ENCODE data around the gene CYGB.

Gene CYGB

DNA sequence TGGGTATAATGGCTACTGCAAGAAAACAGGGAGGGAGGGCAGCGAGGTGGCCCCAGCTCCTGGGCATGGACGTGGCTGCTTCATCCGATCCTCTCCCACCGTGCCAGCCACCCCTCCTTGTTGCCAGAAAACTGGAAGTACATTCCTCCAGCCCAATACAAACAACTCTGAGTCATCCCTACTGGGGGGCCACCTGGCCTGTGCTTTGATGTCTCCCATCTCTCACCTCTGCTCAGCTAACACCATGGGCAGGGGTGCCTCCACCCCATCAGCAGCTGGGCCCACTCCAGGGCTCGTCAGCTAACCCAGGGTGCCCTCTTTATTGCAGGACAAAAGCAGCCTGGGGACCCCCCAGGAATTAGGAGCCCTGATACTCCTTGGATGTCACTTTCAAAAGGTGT lies 38.2 kb downstream of the CYGB start:
- H3K27ac ChIP-seq (ENCODE audit: low read length): no peak overlapping the region
- peaks cover 11% of the 10 kb centered on the region for H3K27me3 ChIP-seq (ENCODE audit: control insufficient read depth, insufficient read depth, low read length)
- H3K9me3 ChIP-seq (ENCODE audit: control insufficient read depth, low read depth, low read length): no peaks in the 10 kb centered on the region
- peaks cover 38% of the 10 kb centered on the region for H3K4me1 ChIP-seq (ENCODE audit: control insufficient read depth, low read depth, low read length)
- H3K36me3 ChIP-seq (ENCODE audit: control insufficient read depth, low read depth, low read length): no peaks in the 10 kb centered on the region
- H3K4me3 ChIP-seq (ENCODE audit: low read length): no peak overlapping the region
- H3K9ac ChIP-seq (ENCODE audit: low read length): no peak overlapping the region

DNA sequence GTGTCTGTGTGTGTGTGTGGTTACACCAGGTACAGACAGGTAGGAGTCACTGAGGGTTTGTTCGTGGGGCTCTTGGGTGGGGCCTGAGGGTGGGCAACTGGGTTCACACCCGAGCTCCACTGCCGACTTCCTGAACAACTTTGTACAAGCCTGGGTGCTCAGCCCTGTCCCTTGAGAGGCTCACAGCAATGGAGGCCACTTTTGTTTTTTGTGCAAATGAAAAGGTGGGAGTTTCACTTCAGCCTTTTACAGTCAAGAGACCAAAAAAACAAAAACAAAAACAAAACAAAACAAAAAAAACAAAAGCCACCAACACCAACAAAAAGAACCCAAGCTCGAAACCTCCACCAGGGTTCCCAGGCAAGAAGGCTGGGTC lies 38.6 kb downstream of the CYGB start:
- Histone ChIP-seq H3K36me3 (ENCODE audit: control insufficient read depth, low read depth, low read length) (no peaks in the 10 kb centered on the region), H3K4me1 (ENCODE audit: control insufficient read depth, low read depth, low read length) (peaks cover 38% of the 10 kb centered on the region), H3K27ac (ENCODE audit: low read length) (no peak overlapping the region), H3K9ac (ENCODE audit: low read length) (no peak overlapping the region), H3K9me3 (ENCODE audit: control insufficient read depth, low read depth, low read length) (no peaks in the 10 kb centered on the region), H3K27me3 (ENCODE audit: control insufficient read depth, insufficient read depth, low read length) (peaks cover 11% of the 10 kb centered on the region), H3K4me3 (ENCODE audit: low read length) (no peak overlapping the region)

DNA sequence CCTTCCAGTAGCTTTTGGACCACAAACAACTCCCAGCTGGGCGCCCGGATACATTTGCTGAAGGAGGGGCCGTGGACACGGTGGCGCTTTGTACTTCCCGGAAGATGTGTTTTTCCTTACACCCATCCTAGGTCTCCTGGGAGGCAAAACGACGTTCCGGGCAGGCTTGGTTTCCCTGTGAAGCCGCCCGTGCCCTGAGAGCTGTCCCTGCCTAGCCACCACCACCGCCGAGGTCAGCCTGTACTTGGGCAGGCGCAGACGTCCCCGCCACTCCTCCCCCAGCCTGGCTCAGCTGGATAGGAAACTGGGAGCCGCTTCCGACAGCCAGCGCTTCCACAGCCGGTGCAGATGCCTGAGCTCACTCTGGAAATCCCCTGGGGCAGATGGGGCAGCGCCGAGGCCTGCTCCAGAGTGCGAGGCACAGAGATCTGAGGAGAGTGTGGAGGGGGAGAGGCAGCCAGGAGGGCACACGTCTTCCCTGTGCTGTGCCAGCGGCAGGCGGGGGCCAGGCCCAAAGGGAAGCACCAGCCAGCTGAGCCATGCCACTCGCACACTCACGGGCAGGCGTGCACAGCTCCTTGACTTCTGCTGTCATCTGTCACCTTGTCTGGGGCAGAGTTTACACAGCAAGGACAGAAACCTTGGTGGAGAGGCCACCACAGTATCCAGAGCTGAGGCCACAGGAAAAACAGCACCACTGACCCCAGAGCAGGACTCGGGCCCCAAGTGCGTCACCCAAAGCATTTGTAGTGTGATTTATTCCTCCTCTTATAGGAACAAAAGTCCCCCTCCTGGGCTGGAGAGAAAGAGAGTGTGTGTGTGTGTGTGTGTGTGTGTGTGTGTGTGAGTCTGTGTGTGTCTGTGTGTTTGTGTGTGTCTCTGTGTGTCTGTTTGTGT lies 39.3 kb downstream of the CYGB start:
- H3K9me3 ChIP-seq (ENCODE audit: control insufficient read depth, low read depth, low read length): no peaks in the 10 kb centered on the region
- H3K4me3 ChIP-seq (ENCODE audit: low read length): no peak overlapping the region
- no peak overlapping the region for H3K9ac ChIP-seq (ENCODE audit: low read length)
- no peak overlapping the region for H3K27ac ChIP-seq (ENCODE audit: low read length)
- H3K36me3 ChIP-seq (ENCODE audit: control insufficient read depth, low read depth, low read length): no peaks in the 10 kb centered on the region
- H3K27me3 ChIP-seq (ENCODE audit: control insufficient read depth, insufficient read depth, low read length): peaks cover 11% of the 10 kb centered on the region
- peaks cover 40% of the 10 kb centered on the region for H3K4me1 ChIP-seq (ENCODE audit: control insufficient read depth, low read depth, low read length)

DNA sequence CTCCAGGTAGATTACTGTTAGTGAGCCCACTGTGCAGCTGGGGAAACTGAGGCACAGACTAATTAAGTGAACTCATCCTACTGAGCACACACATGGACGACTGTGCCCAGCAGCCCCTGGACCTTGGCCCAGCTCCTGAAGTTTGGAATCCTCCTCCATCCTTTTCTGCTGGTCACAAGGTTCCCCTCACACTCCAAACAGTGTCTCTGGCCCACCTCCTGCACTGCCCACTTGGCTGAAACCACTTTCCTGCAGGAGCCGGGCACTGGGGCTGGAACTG lies 39.9 kb downstream of the CYGB start:
- Histone ChIP-seq H3K9ac (ENCODE audit: low read length) (no peak overlapping the region), H3K9me3 (ENCODE audit: control insufficient read depth, low read depth, low read length) (no peaks in the 10 kb centered on the region), H3K36me3 (ENCODE audit: control insufficient read depth, low read depth, low read length) (no peaks in the 10 kb centered on the region), H3K4me1 (ENCODE audit: control insufficient read depth, low read depth, low read length) (peaks cover 46% of the 10 kb centered on the region), H3K4me3 (ENCODE audit: low read length) (no peak overlapping the region), H3K27me3 (ENCODE audit: control insufficient read depth, insufficient read depth, low read length) (peaks cover 11% of the 10 kb centered on the region), H3K27ac (ENCODE audit: low read length) (no peak overlapping the region)

DNA sequence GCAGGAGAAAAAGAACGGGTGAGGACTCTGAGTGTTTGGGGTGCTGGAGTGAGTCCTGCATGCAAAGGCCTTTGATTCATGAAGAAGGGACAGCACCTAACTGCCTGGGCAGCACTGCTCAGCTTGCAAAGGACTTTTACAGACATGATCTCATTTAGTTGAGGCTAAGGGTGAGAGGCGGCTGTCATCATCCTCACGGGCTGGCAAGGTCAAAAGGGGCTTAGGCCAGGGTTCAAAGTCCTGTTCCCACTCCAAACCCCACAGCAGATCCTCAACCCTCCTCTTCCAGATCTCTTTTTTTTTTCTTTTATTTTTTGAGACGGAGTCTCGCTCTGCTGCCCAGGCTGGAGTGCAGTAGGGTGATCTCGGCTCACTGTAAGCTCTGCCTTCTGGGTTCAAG lies 41.0 kb downstream of the CYGB start:
- peaks cover 44% of the 10 kb centered on the region for H3K4me1 ChIP-seq (ENCODE audit: control insufficient read depth, low read depth, low read length)
- H3K4me3 ChIP-seq (ENCODE audit: low read length): no peak overlapping the region

DNA sequence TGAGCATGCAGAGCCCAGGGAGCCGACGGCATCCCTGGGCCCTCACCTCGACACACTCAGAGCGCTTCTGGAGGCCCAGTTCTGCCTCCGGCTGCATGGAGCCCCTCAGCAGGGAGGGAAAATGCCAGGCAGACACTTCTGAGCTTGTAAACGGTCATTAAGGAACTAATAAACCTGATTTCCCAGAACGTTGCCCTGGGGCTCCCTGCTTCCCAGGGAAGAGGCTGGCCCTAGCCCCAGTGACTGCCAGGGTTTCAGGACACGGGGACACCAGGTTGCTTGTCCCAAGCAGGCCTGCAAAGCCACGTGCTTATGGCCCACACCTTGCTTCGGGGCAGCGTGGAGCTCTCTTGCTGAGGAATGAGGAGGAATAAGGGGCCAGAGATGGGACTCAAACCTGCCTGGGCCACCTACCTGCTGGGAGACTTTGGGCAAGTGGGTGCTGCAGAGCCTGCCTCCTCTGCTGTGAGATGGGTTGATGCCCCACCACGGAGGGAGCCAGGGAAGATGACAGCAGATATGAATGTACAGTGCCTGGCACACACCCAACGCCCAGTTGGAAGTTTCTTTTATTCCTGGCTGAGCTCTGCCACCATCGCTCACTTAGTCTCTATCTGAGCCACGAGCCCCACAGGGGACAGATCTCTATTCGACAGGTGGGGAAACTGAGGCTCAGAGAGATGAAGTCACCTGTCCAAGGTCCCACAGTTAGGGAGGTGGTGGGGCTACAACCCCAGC lies 41.7 kb downstream of the CYGB start:
- no peaks in the 10 kb centered on the region for H3K9me3 ChIP-seq (ENCODE audit: control insufficient read depth, low read depth, low read length)
- H3K36me3 ChIP-seq (ENCODE audit: control insufficient read depth, low read depth, low read length): no peaks in the 10 kb centered on the region
- peaks cover 11% of the 10 kb centered on the region for H3K27me3 ChIP-seq (ENCODE audit: control insufficient read depth, insufficient read depth, low read length)
- peaks cover 44% of the 10 kb centered on the region for H3K4me1 ChIP-seq (ENCODE audit: control insufficient read depth, low read depth, low read length)
- no peak overlapping the region for H3K9ac ChIP-seq (ENCODE audit: low read length)
- no peak overlapping the region for H3K27ac ChIP-seq (ENCODE audit: low read length)
- H3K4me3 ChIP-seq (ENCODE audit: low read length): no peak overlapping the region

More for the DNA sequence above, 41.0 kb downstream of the CYGB start:
- Histone ChIP-seq H3K27ac (ENCODE audit: low read length) (no peak overlapping the region), H3K9ac (ENCODE audit: low read length) (no peak overlapping the region), H3K9me3 (ENCODE audit: control insufficient read depth, low read depth, low read length) (no peaks in the 10 kb centered on the region), H3K36me3 (ENCODE audit: control insufficient read depth, low read depth, low read length) (no peaks in the 10 kb centered on the region), H3K27me3 (ENCODE audit: control insufficient read depth, insufficient read depth, low read length) (peaks cover 11% of the 10 kb centered on the region)

DNA sequence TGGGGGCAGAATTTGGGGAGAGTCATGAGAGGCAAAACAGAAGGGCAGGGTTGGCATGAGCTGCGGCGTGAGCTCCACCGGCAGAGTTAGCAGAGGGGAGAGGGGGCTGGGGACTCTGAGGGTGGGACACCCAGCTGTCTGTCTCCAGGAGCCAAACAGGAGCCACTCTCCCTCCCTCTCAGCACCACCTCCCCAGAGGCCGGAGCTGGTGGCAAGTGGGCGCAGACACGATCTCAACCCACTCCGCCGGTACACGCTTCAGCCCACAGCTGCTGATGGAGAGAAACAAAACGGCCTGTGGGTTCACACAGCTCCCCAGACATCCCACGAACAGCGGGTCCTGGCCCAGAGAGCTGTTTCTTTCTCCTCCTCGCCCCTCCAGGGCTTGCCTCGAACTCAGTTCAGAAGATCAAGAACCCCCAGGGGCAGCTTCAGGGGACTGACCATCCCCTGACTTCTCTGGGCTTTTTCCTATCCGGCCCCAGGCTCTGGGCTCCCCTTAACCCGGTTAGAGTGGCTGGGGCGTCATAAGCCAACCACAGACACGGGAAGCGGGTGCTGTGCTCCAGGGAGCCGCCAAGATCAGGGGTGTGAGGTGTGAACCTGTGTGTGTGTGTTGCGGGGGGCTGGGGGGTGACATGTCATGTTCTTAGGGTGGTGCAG lies 43.9 kb downstream of the CYGB start:
- H3K27ac ChIP-seq (ENCODE audit: low read length): no peak overlapping the region
- H3K4me1 ChIP-seq (ENCODE audit: control insufficient read depth, low read depth, low read length): peaks cover 28% of the 10 kb centered on the region
- H3K9me3 ChIP-seq (ENCODE audit: control insufficient read depth, low read depth, low read length): no peaks in the 10 kb centered on the region
- H3K27me3 ChIP-seq (ENCODE audit: control insufficient read depth, insufficient read depth, low read length): no peaks in the 10 kb centered on the region
- H3K9ac ChIP-seq (ENCODE audit: low read length): no peak overlapping the region
- H3K4me3 ChIP-seq (ENCODE audit: low read length): no peak overlapping the region
- no peaks in the 10 kb centered on the region for H3K36me3 ChIP-seq (ENCODE audit: control insufficient read depth, low read depth, low read length)

DNA sequence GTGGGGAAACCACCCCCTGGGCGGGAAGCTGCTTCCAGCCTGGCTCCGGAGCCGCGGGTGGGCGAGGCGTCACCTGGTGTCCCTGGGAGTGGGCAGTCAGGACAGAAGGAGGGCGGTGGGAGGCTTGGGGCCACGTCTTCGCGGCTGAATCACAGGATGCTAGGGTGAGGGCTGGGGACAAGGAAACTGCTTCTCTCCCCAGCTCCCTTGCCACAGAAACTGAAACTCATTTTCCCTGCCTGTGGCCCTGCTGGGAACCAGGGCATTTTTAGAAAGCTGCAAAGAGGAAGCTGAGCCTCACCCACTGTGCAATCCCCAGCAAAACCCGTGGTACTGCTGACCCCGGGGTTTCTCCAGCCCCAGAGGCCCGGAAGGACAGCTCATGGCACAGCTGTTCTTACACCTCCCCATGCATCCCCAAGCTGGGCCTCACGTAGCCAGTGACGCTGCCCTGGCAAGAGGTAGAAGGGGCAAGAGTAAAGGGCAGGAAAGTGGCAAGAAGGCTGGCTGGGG lies 44.5 kb downstream of the CYGB start:
- no peak overlapping the region for H3K4me3 ChIP-seq (ENCODE audit: low read length)
- H3K9me3 ChIP-seq (ENCODE audit: control insufficient read depth, low read depth, low read length): no peaks in the 10 kb centered on the region
- no peaks in the 10 kb centered on the region for H3K36me3 ChIP-seq (ENCODE audit: control insufficient read depth, low read depth, low read length)
- H3K9ac ChIP-seq (ENCODE audit: low read length): no peak overlapping the region
- H3K4me1 ChIP-seq (ENCODE audit: control insufficient read depth, low read depth, low read length): peaks cover 22% of the 10 kb centered on the region
- no peaks in the 10 kb centered on the region for H3K27me3 ChIP-seq (ENCODE audit: control insufficient read depth, insufficient read depth, low read length)
- no peak overlapping the region for H3K27ac ChIP-seq (ENCODE audit: low read length)

DNA sequence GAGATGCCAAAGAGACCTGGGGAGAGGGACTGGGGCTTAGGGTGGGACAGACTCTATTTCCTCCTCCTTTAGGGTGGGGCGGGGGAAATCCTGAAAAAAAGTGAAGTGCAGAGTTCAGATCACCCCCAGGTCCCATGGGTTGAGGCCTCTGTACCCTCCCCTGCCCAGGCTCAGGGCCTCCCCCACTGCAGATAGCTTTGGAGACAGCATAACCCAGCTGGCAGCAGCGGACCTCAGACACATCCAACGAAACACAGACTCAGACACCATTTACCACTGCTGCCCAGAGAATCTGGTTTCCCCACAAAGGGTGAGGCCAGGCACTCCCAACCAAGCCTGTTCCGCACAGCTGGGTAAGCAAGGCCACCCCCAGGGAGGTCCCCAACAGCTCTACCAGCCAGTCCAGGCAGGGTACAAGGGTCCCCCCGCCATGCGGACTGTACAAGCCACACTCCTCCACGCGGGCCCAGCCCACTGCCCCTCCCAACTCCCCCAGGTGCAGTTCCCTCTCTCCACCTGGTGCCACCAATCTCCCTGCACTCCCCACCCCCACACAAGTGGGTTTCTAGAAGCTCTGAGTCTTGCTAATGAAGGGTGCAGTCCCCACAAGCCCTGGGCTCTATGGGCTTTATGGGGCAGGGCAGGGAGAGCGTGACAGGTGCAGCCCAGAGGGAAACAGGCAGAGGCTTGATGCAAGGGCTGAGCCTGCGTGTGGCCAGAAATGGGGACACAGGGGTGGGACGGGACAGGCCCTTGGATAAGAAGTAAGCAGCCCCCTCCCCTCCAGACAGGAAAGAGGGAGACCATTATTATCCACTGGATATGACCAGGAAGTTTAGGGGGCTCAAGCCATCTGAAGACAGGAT lies 45.2 kb downstream of the CYGB start:
- no peak overlapping the region for H3K9ac ChIP-seq (ENCODE audit: low read length)
- H3K4me1 ChIP-seq (ENCODE audit: control insufficient read depth, low read depth, low read length): peaks cover 15% of the 10 kb centered on the region
- H3K27me3 ChIP-seq (ENCODE audit: control insufficient read depth, insufficient read depth, low read length): no peaks in the 10 kb centered on the region
- H3K4me3 ChIP-seq (ENCODE audit: low read length): no peak overlapping the region
- H3K27ac ChIP-seq (ENCODE audit: low read length): no peak overlapping the region
- H3K36me3 ChIP-seq (ENCODE audit: control insufficient read depth, low read depth, low read length): no peaks in the 10 kb centered on the region
- H3K9me3 ChIP-seq (ENCODE audit: control insufficient read depth, low read depth, low read length): no peaks in the 10 kb centered on the region

DNA sequence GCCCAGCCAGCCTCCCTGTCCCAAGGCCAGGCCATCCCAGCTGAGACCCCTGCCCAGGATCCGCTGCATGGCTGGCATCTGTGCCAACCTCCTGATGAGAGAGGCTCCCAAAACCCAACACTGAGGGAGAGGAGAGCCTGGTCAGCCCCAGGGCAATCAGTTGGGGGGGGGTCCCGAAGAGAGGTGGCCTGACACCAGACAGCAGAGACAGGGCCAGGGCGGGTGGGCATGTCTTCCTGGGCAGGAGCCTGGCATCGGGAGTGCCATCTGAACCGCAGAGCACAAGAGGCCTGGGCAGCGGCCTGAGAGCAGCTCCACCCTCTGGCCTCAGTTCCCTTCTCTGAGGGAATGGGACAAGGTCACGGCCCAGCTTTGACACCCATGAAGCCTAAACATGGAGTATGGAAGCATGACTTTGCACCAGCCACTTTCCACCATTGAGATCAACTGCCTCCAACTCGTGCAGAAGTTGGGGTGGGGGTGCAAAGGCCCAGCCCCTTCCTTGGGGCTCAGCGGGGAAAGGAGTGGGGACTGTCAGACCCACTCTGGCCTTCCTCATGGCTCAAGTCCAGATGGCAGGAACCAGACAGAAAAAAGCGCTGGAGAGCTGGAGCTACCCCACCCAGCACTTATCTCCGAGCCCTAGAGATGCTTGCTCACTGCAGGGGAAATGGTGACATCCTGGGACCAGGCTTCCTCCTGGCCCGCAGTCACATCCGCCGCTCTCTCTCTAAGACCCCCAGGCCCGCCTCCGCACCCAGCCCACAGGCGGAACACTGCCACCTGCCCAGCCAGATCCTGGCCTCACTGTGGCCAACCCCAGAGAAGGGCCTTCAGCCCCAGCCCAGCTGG lies 46.0 kb downstream of the CYGB start:
- H3K4me3 ChIP-seq (ENCODE audit: low read length): no peak overlapping the region
- H3K27ac ChIP-seq (ENCODE audit: low read length): no peak overlapping the region
- no peak overlapping the region for H3K9ac ChIP-seq (ENCODE audit: low read length)
- H3K9me3 ChIP-seq (ENCODE audit: control insufficient read depth, low read depth, low read length): no peaks in the 10 kb centered on the region
- H3K36me3 ChIP-seq (ENCODE audit: control insufficient read depth, low read depth, low read length): no peaks in the 10 kb centered on the region
- H3K4me1 ChIP-seq (ENCODE audit: control insufficient read depth, low read depth, low read length): peaks cover 12% of the 10 kb centered on the region
- H3K27me3 ChIP-seq (ENCODE audit: control insufficient read depth, insufficient read depth, low read length): no peaks in the 10 kb centered on the region

All from iPS-18a (cell line).